NT2/D1 (cell line): ENCODE measurements around the gene HPN.
"Not testable (repeated sequence)": the region's sequence is repeated elsewhere in the genome, so short reads cannot be mapped to it uniquely, and the experiment has no call there.

Experiments used
- DNase-seq: peaks from one replicate; pipeline ENCODE4 v3.0.0-alpha.2; 2011; ENCODE audit warnings: low read depth, low spot score
- H3K27me3 ChIP-seq: 2 replicates; pipeline ENCODE4 v1.6.0; 2011; ENCODE audit warnings: mild to moderate bottlenecking; ENCODE audit not compliant: insufficient read length, insufficient read depth
- H3K36me3 ChIP-seq: 2 replicates; pipeline ENCODE4 v1.6.1; 2011; ENCODE audit warnings: mild to moderate bottlenecking, low read length, mixed read lengths; ENCODE audit not compliant: insufficient read depth, insufficient read length
- H3K4me1 ChIP-seq: 2 replicates; pipeline ENCODE4 v1.5.1; 2011; ENCODE audit not compliant: insufficient read depth, insufficient read length
- H3K4me3 ChIP-seq: 2 replicates; pipeline ENCODE4 v1.5.1; 2011; ENCODE audit warnings: low read depth; ENCODE audit not compliant: insufficient read length
- H3K9ac ChIP-seq: 2 replicates; pipeline ENCODE4 v1.6.0; 2011; ENCODE audit warnings: low read depth; ENCODE audit not compliant: insufficient read length
- H3K9me3 ChIP-seq: 2 replicates; pipeline ENCODE4 v1.5.1; 2011; ENCODE audit warnings: mild to moderate bottlenecking, low read length; ENCODE audit not compliant: insufficient read depth
- SUZ12 ChIP-seq: IDR thresholded peaks from 2 replicates; pipeline ENCODE4 v1.6.1; 2011; ENCODE audit not compliant: insufficient read length, insufficient read depth; ENCODE audit errors: extremely low read depth
- YY1 ChIP-seq: IDR thresholded peaks from 2 replicates; pipeline ENCODE4 v1.6.1; 2011; ENCODE audit not compliant: insufficient read length, insufficient read depth
- ZNF274 ChIP-seq: IDR thresholded peaks from 2 replicates; pipeline ENCODE4 v1.6.1; 2011; ENCODE audit warnings: mild to moderate bottlenecking, low read depth, low read length

The HPN gene

DNA sequence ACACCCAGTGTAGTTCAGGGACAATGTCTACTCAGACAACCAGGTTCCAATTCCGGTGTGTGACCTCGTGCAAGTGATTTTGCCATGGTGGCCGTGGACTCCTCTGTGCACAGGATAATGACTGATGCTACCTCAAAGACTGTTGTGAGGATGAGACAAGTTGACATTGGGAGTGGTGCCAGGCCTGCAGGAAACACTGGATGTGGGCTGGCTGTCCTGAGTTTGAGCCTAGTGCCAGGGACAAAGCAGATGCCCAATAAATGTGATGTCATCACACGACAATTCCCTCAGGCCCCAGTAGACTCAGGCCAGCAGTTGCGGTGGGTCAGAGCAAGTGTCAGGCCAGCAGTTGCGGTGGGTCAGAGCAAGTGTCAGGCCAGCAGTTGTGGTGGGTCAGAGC is 17.4 kb upstream of the HPN start:
- Histone ChIP-seq H3K4me1 (peaks cover 5% of the 10 kb centered on the region), H3K9ac (no peak overlapping the region), H3K36me3 (peaks cover 80% of the 10 kb centered on the region), H3K9me3 (no peaks in the 10 kb centered on the region), H3K4me3 (no peak overlapping the region), H3K27me3 (no peaks in the 10 kb centered on the region)
- DNase-seq = no peak
- no peak for TF ChIP-seq YY1

DNA sequence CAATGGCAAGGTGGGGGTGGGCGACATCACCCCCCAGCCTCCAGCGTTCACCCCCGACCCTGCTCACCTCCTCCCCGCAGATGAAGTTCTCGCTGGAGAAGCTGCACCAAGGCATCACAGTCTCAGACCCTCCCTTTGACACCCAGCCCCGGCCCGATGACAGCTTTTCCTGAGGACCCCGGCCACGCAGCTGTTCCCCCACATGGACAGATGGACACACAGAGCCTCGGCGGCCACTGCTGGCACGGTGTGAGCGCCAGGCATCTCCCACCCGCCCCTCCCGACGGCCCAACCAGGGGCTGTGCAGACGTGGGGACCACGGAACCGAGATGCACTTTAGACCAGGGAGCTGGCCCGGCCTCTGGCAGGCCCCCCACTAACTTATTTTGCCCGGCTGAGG is 15.6 kb upstream of the HPN start:
- TF ChIP-seq YY1 (no peak), ZNF274 (no peak), SUZ12 (no peak)
- no peak for DNase-seq
- H3K9me3 ChIP-seq = no peaks in the 10 kb centered on the region
- H3K4me3 ChIP-seq = no peak overlapping the region
- no peak overlapping the region for H3K9ac ChIP-seq
- H3K27me3 ChIP-seq = no peaks in the 10 kb centered on the region
- peaks cover 6% of the 10 kb centered on the region for H3K4me1 ChIP-seq
- H3K36me3 ChIP-seq = peaks cover 65% of the 10 kb centered on the region

- H3K27me3 ChIP-seq = no peaks in the 10 kb centered on the region
- H3K9ac ChIP-seq = no peak overlapping the region
- DNase-seq = no peak
- H3K4me1 ChIP-seq = peaks cover 6% of the 10 kb centered on the region
- peaks cover 61% of the 10 kb centered on the region for H3K36me3 ChIP-seq
- H3K9me3 ChIP-seq = no peaks in the 10 kb centered on the region
- TF ChIP-seq ZNF274 (no peak), YY1 (no peak), SUZ12 (no peak)
- H3K4me3 ChIP-seq = no peak overlapping the region
Measured at GRCh38 chr19:35026418-35026817, 15.1 kb upstream of the HPN start.

- DNase-seq = no peak
- peaks cover 55% of the 10 kb centered on the region for H3K36me3 ChIP-seq
- TF ChIP-seq ZNF274 (no peak), YY1 (no peak), SUZ12 (no peak)
Measured at GRCh38 chr19:35027009-35027408, 14.5 kb upstream of the HPN start.

GRCh38 chr19:35027851-35028599 is 13.5 kb upstream of the HPN start:
- H3K4me3 ChIP-seq = no peak overlapping the region
- no peak for DNase-seq
- H3K36me3 ChIP-seq = peaks cover 48% of the 10 kb centered on the region
- TF ChIP-seq SUZ12 (no peak), ZNF274 (no peak), YY1 (no peak)
- H3K9me3 ChIP-seq = no peaks in the 10 kb centered on the region
- no peak overlapping the region for H3K9ac ChIP-seq
- H3K27me3 ChIP-seq = no peaks in the 10 kb centered on the region
- H3K4me1 ChIP-seq = peaks cover 12% of the 10 kb centered on the region

More at GRCh38 chr19:35027009-35027408, 14.5 kb upstream of the HPN start:
- Histone ChIP-seq H3K9ac (no peak overlapping the region), H3K4me1 (peaks cover 7% of the 10 kb centered on the region), H3K9me3 (no peaks in the 10 kb centered on the region), H3K27me3 (no peaks in the 10 kb centered on the region), H3K4me3 (no peak overlapping the region)

GRCh38 chr19:35028600-35028885 is 13.0 kb upstream of the HPN start:
- not testable (repeated sequence) for H3K4me3 ChIP-seq, H3K27me3 ChIP-seq, DNase-seq, H3K9ac ChIP-seq, H3K9me3 ChIP-seq
- Histone ChIP-seq H3K36me3 (peaks cover 48% of the 10 kb centered on the region), H3K4me1 (peaks cover 12% of the 10 kb centered on the region)

- not testable (repeated sequence) for H3K9me3 ChIP-seq, DNase-seq, H3K9ac ChIP-seq, H3K4me3 ChIP-seq, H3K27me3 ChIP-seq
- Histone ChIP-seq H3K36me3 (peaks cover 48% of the 10 kb centered on the region), H3K4me1 (peaks cover 13% of the 10 kb centered on the region)
Measured at GRCh38 chr19:35029275-35029736, 12.2 kb upstream of the HPN start.

- Histone ChIP-seq H3K36me3 (peaks cover 50% of the 10 kb centered on the region), H3K9me3 (no peaks in the 10 kb centered on the region), H3K4me3 (peak overlapping the region; percentile 34), H3K4me1 (peaks cover 15% of the 10 kb centered on the region), H3K9ac (peak overlapping the region; percentile 61), H3K27me3 (no peaks in the 10 kb centered on the region)
- DNase-seq = no peak
- TF ChIP-seq YY1 (no peak), SUZ12 (no peak)
Measured at GRCh38 chr19:35029737-35030256, 11.7 kb upstream of the HPN start.
